ENCODE data around the gene PLD6. TPM values are rescaled to one million over a fixed set of nuclear protein-coding genes. Genes with fewer than 3 reads are reported as not detected.

The PLD6 gene
- total and polyA plus RNA-seq, 2 donors (not counting 1 experiment from before 2014, with no cell fraction given): 2.5 to 7.8 TPM

DNA sequence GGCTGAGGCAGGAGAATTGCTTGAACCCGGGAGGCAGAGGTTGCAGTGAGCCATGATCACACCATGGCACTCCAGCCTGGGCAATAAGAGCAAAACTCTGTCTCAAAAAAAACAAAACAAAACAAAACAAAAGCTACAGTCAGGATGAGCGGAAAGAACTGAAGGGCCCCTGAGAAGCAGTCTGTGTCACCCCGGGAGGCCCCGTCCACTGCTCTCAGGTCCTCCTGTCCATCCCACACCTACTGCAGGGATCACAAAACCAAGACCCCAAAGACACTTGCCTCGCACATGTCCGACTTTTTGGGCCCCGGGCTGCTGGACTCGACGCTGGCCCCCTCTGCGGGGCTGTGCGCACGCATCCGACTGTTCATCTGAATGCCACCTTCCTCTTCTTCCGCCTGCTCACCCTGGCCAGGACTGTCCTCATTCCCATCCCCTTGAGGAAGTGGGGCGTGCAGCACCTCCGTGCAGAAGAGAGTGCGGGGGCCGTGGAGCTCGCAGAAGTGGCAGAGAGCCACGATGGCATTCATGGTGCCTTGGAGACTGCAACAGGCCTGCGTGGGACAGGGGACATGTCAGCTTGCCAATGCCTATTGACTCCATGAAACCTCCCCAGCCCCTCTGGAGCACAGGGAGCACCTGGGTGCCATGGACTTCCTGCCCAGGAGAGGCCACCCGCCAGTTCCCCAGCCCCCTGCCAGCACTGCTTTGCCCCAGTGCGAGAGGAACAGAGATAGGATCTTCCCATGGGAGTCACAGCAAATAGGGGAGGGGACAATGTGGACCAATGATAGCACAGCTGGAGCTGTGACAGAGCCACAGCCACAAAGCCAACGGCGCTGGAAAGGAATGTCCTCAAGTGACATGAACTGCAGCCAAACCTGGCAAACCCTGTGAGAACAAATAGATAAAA, 21.7 kb upstream of the PLD6 start:
- no peak overlapping the region for H2AFZ ChIP-seq (ENCODE audit: low read length)
- TF ChIP-seq EZH2 (IDR thresholded peaks at IDR 0.05; ENCODE audit: low read length, missing control alignments): no peak
- TF ChIP-seq, protein P1, sequence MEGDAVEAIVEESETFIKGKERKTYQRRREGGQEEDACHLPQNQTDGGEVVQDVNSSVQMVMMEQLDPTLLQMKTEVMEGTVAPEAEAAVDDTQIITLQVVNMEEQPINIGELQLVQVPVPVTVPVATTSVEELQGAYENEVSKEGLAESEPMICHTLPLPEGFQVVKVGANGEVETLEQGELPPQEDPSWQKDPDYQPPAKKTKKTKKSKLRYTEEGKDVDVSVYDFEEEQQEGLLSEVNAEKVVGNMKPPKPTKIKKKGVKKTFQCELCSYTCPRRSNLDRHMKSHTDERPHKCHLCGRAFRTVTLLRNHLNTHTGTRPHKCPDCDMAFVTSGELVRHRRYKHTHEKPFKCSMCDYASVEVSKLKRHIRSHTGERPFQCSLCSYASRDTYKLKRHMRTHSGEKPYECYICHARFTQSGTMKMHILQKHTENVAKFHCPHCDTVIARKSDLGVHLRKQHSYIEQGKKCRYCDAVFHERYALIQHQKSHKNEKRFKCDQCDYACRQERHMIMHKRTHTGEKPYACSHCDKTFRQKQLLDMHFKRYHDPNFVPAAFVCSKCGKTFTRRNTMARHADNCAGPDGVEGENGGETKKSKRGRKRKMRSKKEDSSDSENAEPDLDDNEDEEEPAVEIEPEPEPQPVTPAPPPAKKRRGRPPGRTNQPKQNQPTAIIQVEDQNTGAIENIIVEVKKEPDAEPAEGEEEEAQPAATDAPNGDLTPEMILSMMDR (conservative IDR thresholded peaks at IDR 0.05 in 1 of 2, IDR thresholded peaks at IDR 0.05 in 1 of 2; ENCODE audit: low read depth in 1 of 2, low read length in 2 of 2): no peak
- peaks cover 48% of the 10 kb centered on the region for H3K36me3 ChIP-seq (ENCODE audit: control insufficient read depth, insufficient read depth, low read length)
- H3K27me3 ChIP-seq (ENCODE audit: control insufficient read depth, insufficient read depth, low read length): no peaks in the 10 kb centered on the region
- H3K4me1 ChIP-seq (ENCODE audit: control insufficient read depth, extremely low read depth, insufficient read depth, low read length): no peaks in the 10 kb centered on the region
- no peaks in the 10 kb centered on the region for H3K9me3 ChIP-seq (ENCODE audit: control insufficient read depth, insufficient read depth, low read depth, low read length)
- no peak for DNase-seq (ENCODE audit: low read depth in 2 of 2)
- no peak overlapping the region for H3K9ac ChIP-seq (ENCODE audit: insufficient read depth, low read length)
- no peak overlapping the region for H3K27ac ChIP-seq (ENCODE audit: insufficient read depth, low read length)
- H3K4me3 ChIP-seq (replicated peaks in 1 of 4; ENCODE audit: control extremely low read depth in 1 of 4, insufficient read depth in 1 of 4, low read depth in 3 of 4, low read length in 4 of 4): no peak overlapping the region
- no peak overlapping the region for H3K4me2 ChIP-seq (ENCODE audit: extremely low read depth, insufficient read depth, low read length)
- H4K20me1 ChIP-seq (ENCODE audit: control insufficient read depth, extremely low read depth, insufficient read depth, low read length): no peaks in the 10 kb centered on the region
- peaks cover 24% of the 10 kb centered on the region for H3K79me2 ChIP-seq (ENCODE audit: control insufficient read depth, insufficient read depth, low read length)

DNA sequence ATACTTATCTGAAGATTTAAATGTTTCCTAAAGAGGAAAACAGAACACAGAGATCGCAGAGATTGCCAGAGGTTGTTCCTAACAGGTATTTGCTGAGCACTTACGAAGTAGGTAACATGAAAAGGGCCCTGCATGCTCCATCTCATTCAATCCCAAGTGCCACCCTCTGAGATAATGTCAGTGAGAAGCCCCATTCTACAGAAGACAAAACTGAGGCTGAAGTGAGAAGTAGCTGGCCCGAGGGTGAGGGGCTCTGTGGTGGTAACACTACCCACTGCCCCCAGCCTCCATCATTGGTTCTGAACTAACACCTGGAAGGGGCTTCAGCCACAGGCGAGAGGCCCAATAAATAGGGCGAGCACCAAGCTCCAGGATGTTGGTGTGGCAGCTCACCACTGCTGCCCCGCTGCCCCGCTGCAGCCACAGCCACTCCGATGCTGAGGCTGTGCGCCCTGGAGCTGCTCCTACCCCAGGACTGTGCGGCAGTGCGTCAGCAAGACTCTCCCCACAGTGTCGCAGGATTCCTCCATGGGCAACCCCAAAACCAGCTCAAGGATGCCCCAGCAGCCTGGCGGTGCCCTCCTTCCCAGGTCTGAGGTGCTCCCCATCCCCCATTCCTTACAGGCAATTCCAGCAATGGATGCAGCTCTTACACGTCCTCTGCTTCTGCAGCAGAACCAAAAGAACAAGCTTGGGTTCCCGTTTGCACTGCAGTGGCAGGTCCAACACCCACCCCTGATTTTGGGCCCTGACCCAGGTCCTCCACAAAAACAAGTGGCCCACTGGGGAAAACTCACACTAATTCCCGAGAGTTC, 20.5 kb upstream of the PLD6 start:
- Histone ChIP-seq H3K27me3 (ENCODE audit: control insufficient read depth, insufficient read depth, low read length) (no peaks in the 10 kb centered on the region), H3K27ac (ENCODE audit: insufficient read depth, low read length) (no peak overlapping the region), H3K79me2 (ENCODE audit: control insufficient read depth, insufficient read depth, low read length) (peaks cover 12% of the 10 kb centered on the region), H3K4me2 (ENCODE audit: extremely low read depth, insufficient read depth, low read length) (no peak overlapping the region), H3K36me3 (ENCODE audit: control insufficient read depth, insufficient read depth, low read length) (peaks cover 49% of the 10 kb centered on the region), H3K4me1 (ENCODE audit: control insufficient read depth, extremely low read depth, insufficient read depth, low read length) (no peaks in the 10 kb centered on the region), H2AFZ (ENCODE audit: low read length) (no peak overlapping the region), H3K4me3 (replicated peaks in 1 of 4; ENCODE audit: control extremely low read depth in 1 of 4, insufficient read depth in 1 of 4, low read depth in 3 of 4, low read length in 4 of 4) (no peak overlapping the region), H3K9ac (ENCODE audit: insufficient read depth, low read length) (no peak overlapping the region), H3K9me3 (ENCODE audit: control insufficient read depth, insufficient read depth, low read depth, low read length) (no peaks in the 10 kb centered on the region), H4K20me1 (ENCODE audit: control insufficient read depth, extremely low read depth, insufficient read depth, low read length) (no peaks in the 10 kb centered on the region)
- DNase-seq (ENCODE audit: low read depth in 2 of 2): no peak
- TF ChIP-seq, protein P1 (conservative IDR thresholded peaks at IDR 0.05 in 1 of 2, IDR thresholded peaks at IDR 0.05 in 1 of 2; ENCODE audit: low read depth in 1 of 2, low read length in 2 of 2): no peak
- no peak for TF ChIP-seq EZH2 (IDR thresholded peaks at IDR 0.05; ENCODE audit: low read length, missing control alignments)

DNA sequence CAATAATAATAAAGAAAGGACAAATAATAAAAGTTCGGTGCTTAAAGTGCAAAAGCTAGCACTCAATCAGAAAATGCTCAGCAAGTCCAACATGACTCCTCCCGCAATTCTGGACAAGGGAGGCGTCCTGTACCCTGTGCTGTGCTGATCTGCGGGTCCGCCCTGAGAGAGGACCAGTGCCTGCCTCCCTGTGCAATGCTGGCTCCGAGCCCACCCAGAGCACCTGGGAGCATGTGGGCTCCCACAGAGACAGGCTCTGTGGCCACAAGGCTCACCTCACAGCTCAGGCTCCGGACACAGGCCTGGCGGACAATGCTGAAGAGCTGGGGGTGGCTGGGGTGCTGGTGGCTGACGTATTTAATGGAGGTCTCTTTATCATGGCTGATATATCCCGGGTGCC, 19.8 kb upstream of the PLD6 start:
- no peaks in the 10 kb centered on the region for H4K20me1 ChIP-seq (ENCODE audit: control insufficient read depth, extremely low read depth, insufficient read depth, low read length)
- no peak overlapping the region for H3K4me2 ChIP-seq (ENCODE audit: extremely low read depth, insufficient read depth, low read length)
- no peak overlapping the region for H3K4me3 ChIP-seq (replicated peaks in 1 of 4; ENCODE audit: control extremely low read depth in 1 of 4, insufficient read depth in 1 of 4, low read depth in 3 of 4, low read length in 4 of 4)
- no peak overlapping the region for H3K27ac ChIP-seq (ENCODE audit: insufficient read depth, low read length)
- no peaks in the 10 kb centered on the region for H3K27me3 ChIP-seq (ENCODE audit: control insufficient read depth, insufficient read depth, low read length)
- H3K9me3 ChIP-seq (ENCODE audit: control insufficient read depth, insufficient read depth, low read depth, low read length): no peaks in the 10 kb centered on the region
- DNase-seq (ENCODE audit: low read depth in 2 of 2): no peak
- H3K79me2 ChIP-seq (ENCODE audit: control insufficient read depth, insufficient read depth, low read length): peaks cover 6% of the 10 kb centered on the region
- H2AFZ ChIP-seq (ENCODE audit: low read length): no peak overlapping the region
- no peaks in the 10 kb centered on the region for H3K4me1 ChIP-seq (ENCODE audit: control insufficient read depth, extremely low read depth, insufficient read depth, low read length)
- no peak for TF ChIP-seq EZH2 (IDR thresholded peaks at IDR 0.05; ENCODE audit: low read length, missing control alignments)
- TF ChIP-seq, protein P1 (conservative IDR thresholded peaks at IDR 0.05 in 1 of 2, IDR thresholded peaks at IDR 0.05 in 1 of 2; ENCODE audit: low read depth in 1 of 2, low read length in 2 of 2): no peak
- peaks cover 55% of the 10 kb centered on the region for H3K36me3 ChIP-seq (ENCODE audit: control insufficient read depth, insufficient read depth, low read length)
- no peak overlapping the region for H3K9ac ChIP-seq (ENCODE audit: insufficient read depth, low read length)

All from fibroblast of lung (primary cell).